RWPE1 (cell line): ENCODE measurements around the gene TAAR9.

Source experiments
- CTCF ChIA-PET: fragments of 350-600 bp; sonication (Branson Sonifier 250); formaldehyde crosslinking; extraction: SDS; loops from one replicate; lab custom pipeline; 2021; lab: Yijun Ruan, JAX
- POLR2A ChIA-PET: fragments of 400-600 bp; formaldehyde crosslinking; extraction: SDS; loops from one replicate; lab custom pipeline; 2020; ENCODE audit warnings: antibody characterized with exemption; ENCODE audit not compliant: low non-redundant PET; lab: Yijun Ruan, JAX
- DNase-seq: peaks from one replicate; pipeline ENCODE4 v3.0.0; 2012; ENCODE audit warnings: low spot score
- H3K27ac ChIP-seq: fragments of 450-650 bp; 2 replicates; pipeline ENCODE4 v1.5.1; 2017
- TF ChIP-seq, protein P1 (sequence below): fragments of 450-650 bp; conservative IDR thresholded peaks from 2 replicates; pipeline ENCODE4 v1.5.1; 2017; ENCODE audit warnings: low read depth, mild to moderate bottlenecking

The TAAR9 gene

DNA sequence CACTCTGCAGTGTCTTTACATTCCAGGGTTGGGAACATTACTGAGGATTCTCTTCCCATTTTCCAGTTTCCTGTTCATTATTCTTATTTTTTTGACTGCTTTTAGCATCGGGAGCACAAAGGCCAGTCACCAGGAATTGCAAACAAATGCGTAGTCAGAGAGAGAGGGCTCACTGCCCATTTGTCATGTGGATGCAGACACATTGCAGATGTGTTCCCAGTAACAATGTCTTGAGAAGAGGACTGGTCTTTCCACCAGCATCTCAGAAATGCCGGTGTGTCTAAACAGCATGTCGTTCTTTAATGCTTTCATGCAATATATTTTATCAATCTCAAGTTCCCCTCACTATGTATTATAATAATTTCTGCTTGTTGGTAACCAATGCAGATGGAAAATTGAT is 31.1 kb downstream of the TAAR9 start:
- H3K27ac ChIP-seq = no peak overlapping the region
- DNase-seq = no peak
- ChIA-PET CTCF (no interaction called here), POLR2A (no interaction called here)
- TF ChIP-seq, protein P1, sequence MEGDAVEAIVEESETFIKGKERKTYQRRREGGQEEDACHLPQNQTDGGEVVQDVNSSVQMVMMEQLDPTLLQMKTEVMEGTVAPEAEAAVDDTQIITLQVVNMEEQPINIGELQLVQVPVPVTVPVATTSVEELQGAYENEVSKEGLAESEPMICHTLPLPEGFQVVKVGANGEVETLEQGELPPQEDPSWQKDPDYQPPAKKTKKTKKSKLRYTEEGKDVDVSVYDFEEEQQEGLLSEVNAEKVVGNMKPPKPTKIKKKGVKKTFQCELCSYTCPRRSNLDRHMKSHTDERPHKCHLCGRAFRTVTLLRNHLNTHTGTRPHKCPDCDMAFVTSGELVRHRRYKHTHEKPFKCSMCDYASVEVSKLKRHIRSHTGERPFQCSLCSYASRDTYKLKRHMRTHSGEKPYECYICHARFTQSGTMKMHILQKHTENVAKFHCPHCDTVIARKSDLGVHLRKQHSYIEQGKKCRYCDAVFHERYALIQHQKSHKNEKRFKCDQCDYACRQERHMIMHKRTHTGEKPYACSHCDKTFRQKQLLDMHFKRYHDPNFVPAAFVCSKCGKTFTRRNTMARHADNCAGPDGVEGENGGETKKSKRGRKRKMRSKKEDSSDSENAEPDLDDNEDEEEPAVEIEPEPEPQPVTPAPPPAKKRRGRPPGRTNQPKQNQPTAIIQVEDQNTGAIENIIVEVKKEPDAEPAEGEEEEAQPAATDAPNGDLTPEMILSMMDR = no peak

DNA sequence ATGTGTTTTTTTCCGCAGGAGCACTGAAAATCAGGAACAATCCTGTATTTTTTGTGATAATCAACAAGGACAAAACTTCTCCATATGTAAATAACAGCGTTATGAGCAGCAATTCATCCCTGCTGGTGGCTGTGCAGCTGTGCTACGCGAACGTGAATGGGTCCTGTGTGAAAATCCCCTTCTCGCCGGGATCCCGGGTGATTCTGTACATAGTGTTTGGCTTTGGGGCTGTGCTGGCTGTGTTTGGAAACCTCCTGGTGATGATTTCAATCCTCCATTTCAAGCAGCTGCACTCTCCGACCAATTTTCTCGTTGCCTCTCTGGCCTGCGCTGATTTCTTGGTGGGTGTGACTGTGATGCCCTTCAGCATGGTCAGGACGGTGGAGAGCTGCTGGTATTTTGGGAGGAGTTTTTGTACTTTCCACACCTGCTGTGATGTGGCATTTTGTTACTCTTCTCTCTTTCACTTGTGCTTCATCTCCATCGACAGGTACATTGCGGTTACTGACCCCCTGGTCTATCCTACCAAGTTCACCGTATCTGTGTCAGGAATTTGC is 32.2 kb downstream of the TAAR9 start, which contains the start of gene TAAR6:
TSS of gene TAAR6 (plus strand) at position 102 of the 557 bp plus-strand sequence. CDS start at position 102, 0 bp downstream.
- CTCF ChIA-PET = interaction anchor here (0.6 to 0.7 kb wide), 2 partner anchors 119 to 482 kb away, joined by 3 read pairs; no protein-coding TSS in a partner anchor
- DNase-seq = no peak
- no peak within 1 kb of the TSS for H3K27ac ChIP-seq
- POLR2A ChIA-PET = no interaction called here
- TF ChIP-seq, protein P1 = no peak

DNA sequence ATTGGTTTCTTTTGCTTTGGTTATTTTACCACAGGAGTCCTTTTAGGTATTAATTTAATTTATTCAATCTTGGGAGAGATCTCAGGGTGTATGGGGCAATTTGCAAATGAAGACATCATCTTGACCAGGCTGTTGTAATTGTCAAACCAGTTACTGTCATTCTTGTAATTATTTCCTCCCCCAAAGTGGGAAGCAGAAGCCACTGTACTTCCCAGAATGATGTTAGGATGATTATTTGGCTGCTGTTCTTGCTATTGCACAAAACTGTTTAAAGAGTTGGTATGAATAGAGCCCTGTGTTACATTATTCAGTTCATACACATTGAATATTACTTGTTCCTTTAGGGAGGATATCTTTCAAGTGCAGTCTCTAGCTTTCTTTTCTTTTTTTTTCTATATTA is 33.7 kb downstream of the TAAR9 start:
- no peak for DNase-seq
- POLR2A ChIA-PET = no interaction called here
- CTCF ChIA-PET = no interaction called here
- TF ChIP-seq, protein P1 = no peak
- H3K27ac ChIP-seq = no peak overlapping the region

DNA sequence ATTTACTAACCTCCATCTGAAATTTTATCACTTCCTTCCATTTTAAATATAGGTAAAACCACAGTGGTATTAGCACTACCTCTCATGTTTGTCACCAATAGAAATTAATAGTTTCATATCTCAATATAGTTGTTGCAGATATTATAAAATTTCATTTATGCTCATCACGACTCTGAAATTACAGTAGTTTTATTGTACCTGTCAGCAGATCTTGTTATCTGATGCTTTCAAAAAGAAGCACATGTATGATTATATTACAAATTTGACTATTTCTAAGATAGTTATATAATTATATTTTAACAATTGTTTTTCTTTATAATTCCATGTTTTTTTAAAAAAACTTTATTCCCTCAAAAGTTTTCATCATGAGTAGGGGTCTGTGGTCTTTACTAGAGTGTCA is 46.6 kb downstream of the TAAR9 start:
- DNase-seq = no peak
- no peak overlapping the region for H3K27ac ChIP-seq
- ChIA-PET CTCF (no interaction called here), POLR2A (no interaction called here)
- TF ChIP-seq, protein P1 = no peak

DNA sequence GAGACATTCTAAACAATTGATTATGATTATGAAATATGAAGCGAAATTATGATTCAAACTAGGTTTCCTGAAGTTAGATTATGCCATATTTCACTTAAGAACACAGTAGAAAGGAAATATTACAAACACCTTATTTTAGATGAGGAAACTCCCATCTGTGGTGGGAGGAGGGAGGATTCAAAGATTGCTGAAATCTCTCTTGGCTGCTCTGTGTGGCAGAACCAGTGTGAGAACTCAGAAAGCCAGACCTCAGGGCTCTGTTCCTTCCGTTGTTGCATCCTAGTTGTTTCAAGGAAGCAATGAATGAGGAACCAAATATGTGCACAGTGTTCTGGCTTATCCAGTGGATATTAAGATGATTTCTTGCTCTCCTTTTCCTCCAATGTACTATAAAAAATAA is 49.3 kb downstream of the TAAR9 start:
- CTCF ChIA-PET = no interaction called here
- TF ChIP-seq, protein P1 = no peak
- no peak for DNase-seq
- no peak overlapping the region for H3K27ac ChIP-seq
- POLR2A ChIA-PET = no interaction called here
